ENCODE measurements around the gene FBN1.

The FBN1 gene

DNA sequence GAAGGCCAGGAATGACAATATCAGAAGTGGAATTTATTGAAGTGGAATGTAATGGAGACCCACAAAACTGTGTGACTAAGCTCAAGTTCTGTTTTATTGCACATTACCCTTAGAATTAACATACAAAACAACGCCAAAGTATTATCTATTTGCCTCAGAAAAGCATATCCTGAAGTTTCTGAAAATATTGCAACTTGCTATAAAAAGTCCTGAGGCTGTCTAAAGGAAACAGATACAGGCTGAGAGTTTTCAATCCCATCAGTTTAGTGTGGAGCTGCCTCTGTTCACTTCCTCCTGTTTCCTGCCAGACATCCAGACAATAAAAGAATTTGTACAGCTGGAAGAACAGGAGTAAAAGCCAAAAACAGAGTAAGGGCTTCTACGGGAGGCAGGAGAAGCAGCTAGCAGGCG, 108.8 kb downstream of the FBN1 start (continued):
- TF ChIP-seq ZNF146 (tag by site-specific recombination; IDR thresholded peaks at IDR 0.05) (no peak), ZEB2 (tag by site-specific recombination; IDR thresholded peaks at IDR 0.05) (no peak), GLIS2 (tag by site-specific recombination; IDR thresholded peaks at IDR 0.05) (no peak)

DNA sequence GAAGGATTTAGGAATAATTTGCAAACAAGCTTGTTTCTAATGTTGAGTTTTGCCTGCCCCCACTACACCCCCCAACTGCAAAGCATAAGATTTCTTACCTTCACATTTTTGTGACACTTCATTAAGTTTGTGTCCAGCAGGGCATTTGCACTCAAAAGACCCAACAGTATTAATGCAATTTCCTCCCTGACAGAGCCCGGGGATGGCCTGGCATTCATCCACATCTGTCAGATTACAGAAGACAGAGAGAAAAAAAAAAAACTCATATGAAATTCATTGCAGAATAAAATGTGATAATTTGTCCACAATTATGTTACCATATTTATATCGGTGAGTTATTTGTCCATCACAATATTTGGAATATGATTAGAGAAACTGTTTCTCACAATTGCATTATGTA, 111.5 kb downstream of the FBN1 start:
- TF ChIP-seq ZNF280D (tag by site-specific recombination; IDR thresholded peaks at IDR 0.05) (no peak), ZNF132 (tag by site-specific recombination; IDR thresholded peaks at IDR 0.05; ENCODE audit: borderline replicate concordance) (no peak), ZNF433 (tag by site-specific recombination; IDR thresholded peaks at IDR 0.05; ENCODE audit: low read depth) (no peak)
- TF ChIP-seq, protein P1, sequence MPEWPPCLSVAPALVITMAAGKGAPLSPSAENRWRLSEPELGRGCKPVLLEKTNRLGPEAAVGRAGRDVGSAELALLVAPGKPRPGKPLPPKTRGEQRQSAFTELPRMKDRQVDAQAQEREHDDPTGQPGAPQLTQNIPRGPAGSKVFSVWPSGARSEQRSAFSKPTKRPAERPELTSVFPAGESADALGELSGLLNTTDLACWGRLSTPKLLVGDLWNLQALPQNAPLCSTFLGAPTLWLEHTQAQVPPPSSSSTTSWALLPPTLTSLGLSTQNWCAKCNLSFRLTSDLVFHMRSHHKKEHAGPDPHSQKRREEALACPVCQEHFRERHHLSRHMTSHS (tag by site-specific recombination; IDR thresholded peaks at IDR 0.05) = no peak
- TF ChIP-seq, protein P2, sequence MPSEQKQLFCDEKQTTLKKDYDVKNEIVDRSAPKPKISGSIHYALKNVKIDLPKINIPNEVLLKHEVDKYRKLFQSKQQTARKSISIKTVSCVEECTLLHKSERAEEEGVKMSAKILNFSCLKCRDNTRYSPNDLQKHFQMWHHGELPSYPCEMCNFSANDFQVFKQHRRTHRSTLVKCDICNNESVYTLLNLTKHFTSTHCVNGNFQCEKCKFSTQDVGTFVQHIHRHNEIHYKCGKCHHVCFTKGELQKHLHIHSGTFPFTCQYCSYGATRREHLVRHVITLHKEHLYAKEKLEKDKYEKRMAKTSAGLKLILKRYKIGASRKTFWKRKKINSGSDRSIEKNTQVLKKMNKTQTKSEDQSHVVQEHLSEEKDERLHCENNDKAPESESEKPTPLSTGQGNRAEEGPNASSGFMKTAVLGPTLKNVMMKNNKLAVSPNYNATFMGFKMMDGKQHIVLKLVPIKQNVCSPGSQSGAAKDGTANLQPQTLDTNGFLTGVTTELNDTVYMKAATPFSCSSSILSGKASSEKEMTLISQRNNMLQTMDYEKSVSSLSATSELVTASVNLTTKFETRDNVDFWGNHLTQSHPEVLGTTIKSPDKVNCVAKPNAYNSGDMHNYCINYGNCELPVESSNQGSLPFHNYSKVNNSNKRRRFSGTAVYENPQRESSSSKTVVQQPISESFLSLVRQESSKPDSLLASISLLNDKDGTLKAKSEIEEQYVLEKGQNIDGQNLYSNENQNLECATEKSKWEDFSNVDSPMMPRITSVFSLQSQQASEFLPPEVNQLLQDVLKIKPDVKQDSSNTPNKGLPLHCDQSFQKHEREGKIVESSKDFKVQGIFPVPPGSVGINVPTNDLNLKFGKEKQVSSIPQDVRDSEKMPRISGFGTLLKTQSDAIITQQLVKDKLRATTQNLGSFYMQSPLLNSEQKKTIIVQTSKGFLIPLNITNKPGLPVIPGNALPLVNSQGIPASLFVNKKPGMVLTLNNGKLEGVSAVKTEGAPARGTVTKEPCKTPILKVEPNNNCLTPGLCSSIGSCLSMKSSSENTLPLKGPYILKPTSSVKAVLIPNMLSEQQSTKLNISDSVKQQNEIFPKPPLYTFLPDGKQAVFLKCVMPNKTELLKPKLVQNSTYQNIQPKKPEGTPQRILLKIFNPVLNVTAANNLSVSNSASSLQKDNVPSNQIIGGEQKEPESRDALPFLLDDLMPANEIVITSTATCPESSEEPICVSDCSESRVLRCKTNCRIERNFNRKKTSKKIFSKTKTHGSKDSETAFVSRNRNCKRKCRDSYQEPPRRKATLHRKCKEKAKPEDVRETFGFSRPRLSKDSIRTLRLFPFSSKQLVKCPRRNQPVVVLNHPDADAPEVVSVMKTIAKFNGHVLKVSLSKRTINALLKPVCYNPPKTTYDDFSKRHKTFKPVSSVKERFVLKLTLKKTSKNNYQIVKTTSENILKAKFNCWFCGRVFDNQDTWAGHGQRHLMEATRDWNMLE (tag by site-specific recombination; conservative IDR thresholded peaks at IDR 0.05; ENCODE audit: low read depth) = no peak
- TF ChIP-seq, protein P3, sequence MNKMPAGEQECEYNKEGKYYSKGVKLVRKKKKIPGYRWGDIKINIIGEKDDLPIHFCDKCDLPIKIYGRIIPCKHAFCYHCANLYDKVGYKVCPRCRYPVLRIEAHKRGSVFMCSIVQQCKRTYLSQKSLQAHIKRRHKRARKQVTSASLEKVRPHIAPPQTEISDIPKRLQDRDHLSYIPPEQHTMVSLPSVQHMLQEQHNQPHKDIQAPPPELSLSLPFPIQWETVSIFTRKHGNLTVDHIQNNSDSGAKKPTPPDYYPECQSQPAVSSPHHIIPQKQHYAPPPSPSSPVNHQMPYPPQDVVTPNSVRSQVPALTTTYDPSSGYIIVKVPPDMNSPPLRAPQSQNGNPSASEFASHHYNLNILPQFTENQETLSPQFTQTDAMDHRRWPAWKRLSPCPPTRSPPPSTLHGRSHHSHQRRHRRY (tag by site-specific recombination; IDR thresholded peaks at IDR 0.05) = no peak
- no peak overlapping the region for H3K4me3 ChIP-seq (ENCODE audit: low read depth, low read length)
- H3K36me3 ChIP-seq (ENCODE audit: control insufficient read depth in 2 of 2, insufficient read depth in 1 of 2, low read length in 2 of 2) = no peaks in the 10 kb centered on the region
- no peaks in the 10 kb centered on the region for H3K9me3 ChIP-seq (ENCODE audit: control insufficient read depth, insufficient read depth, low read depth, low read length)
- no peaks in the 10 kb centered on the region for H3K4me1 ChIP-seq (ENCODE audit: control insufficient read depth, insufficient read depth, low read length)
- ChIA-PET CTCF (no interaction called here), POLR2A (no interaction called here)
- no peak overlapping the region for H3K27ac ChIP-seq (ENCODE audit: extremely low read depth, low read depth, low read length)

DNA sequence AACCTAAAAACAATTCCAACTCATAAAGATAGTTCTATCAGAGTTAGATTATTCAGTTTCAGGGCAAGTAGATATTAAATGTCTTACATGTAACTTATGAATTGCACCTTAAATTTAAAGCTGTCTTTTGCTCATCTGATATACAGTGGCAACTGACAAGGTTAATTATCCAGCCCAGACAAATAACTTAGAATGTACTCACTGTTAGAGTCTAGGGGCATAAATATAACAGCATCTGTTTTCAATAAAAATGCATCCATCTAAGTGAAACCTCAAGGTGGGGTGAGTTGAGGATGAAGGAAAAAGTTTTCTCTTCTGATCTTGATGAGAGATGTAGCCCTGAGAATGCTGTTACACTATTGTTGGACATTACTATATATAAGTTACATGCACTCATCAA, 112.6 kb downstream of the FBN1 start:
- Histone ChIP-seq H3K27ac (ENCODE audit: extremely low read depth, low read depth, low read length) (no peak overlapping the region), H3K36me3 (ENCODE audit: control insufficient read depth in 2 of 2, insufficient read depth in 1 of 2, low read length in 2 of 2) (no peaks in the 10 kb centered on the region), H3K4me3 (ENCODE audit: low read depth, low read length) (no peak overlapping the region), H3K4me1 (ENCODE audit: control insufficient read depth, insufficient read depth, low read length) (no peaks in the 10 kb centered on the region), H3K9me3 (ENCODE audit: control insufficient read depth, insufficient read depth, low read depth, low read length) (no peaks in the 10 kb centered on the region)
- POLR2A ChIA-PET = no interaction called here
- CTCF ChIA-PET = no interaction called here
- TF ChIP-seq KLF9 (tag by site-specific recombination; IDR thresholded peaks at IDR 0.05; ENCODE audit: low read depth) = no peak
- TF ChIP-seq PRDM2 (tag by site-specific recombination; IDR thresholded peaks at IDR 0.05; ENCODE audit: borderline replicate concordance) = no peak
- no peak for TF ChIP-seq ZNF521 (tag by site-specific recombination; IDR thresholded peaks at IDR 0.05)
- TF ChIP-seq BCL6B (tag by site-specific recombination; IDR thresholded peaks at IDR 0.05) = no peak
- TF ChIP-seq TCF7L2 (IDR thresholded peaks at IDR 0.05; ENCODE audit: borderline replicate concordance, low read depth, low read length) = no peak
- TF ChIP-seq ZFP69B (tag by site-specific recombination; IDR thresholded peaks at IDR 0.05) = no peak
- TF ChIP-seq ZNF561 (tag by site-specific recombination; IDR thresholded peaks at IDR 0.05; ENCODE audit: borderline replicate concordance) = no peak

All from HEK293 (cell line).